GM21737 (cell line): ENCODE data around the gene BCOR.
A peak's percentile ranks its signal among the peaks of the same experiment; 100 is the strongest.

ENCODE experiments used
- ATAC-seq: cut with Tn5 transposase; IDR thresholded peaks from one replicate; pipeline ENCODE4 v1.9.1; 2021; ENCODE audit warnings: mild to moderate bottlenecking, moderate library complexity; ENCODE audit not compliant: unreplicated experiment

The BCOR gene

DNA sequence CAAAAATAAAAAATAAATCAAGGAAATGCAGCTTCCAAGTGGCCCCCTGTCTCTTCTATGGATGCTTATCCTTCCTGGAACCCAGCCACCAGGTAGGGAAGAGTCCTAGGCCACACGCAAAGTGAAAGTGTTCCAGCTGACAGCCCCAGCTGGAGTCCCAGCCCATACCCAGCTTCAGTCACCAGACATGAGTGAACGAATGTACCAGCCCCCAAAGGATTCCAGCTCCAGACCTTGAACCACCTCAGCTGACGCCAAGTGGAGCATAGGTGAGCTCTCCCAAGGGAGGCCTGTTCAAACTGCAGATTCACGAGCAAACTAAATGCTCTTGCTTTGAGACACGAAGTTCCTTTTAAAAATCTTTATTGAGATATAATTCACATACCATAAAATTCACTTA, 62.0 kb downstream of the BCOR start:
- ATAC-seq = no peak

DNA sequence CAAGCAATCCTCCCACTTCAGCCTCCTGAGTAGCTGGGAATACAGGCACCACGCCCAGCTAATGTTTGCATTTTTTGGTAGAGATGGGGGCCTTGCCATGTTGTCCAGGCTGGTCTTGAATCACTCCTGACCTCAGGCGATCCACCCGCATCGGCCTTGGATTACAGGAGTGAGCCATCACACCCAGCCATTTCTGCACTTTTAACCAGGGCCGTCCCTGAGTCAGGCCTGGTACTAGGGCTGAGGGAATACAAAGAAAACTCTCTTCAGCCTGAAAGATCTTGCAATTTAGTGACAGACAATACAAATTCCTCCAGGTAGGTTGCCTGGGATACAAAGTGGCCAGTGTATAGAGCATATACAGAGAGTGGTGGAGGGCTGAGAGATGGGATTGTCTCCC, 65.8 kb downstream of the BCOR start:
- ATAC-seq = no peak

DNA sequence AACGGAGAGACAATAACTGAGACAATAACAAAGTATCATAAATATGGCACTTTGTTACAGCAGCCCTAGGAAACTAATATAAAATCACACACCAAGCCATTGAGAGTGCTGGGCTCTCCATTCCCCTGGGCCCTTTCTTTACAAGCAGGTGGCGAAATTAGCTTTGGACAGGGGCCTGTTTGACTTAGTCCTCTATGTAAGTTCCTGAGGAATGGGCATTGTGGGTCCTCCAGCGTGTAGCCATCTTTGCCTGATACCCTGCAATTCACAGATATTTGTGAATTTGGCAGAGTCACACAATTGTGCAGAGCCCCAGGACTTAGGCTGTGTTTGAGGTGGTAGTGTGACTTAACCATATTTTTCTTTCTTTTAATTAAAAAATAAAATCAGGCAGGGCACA, 67.6 kb downstream of the BCOR start:
- no peak for ATAC-seq

DNA sequence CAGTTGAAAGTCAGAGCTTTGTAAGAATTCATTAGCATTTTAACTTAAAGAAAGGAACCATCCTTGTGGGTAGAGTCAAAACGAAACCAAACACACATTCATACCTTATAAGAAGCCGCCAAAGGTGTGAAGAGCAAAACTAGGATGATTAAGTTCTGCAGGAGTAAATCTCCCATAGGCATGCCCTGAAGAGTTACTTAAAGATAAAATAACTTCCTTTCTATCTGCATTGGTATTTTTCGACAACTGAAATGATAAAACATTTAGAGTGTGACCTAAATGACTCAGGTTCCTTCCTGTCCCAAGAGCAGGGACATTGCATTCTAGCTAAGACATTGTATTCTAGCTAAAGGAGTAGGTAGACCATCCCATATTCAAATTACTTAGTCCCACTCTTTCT, 75.3 kb downstream of the BCOR start:
- ATAC-seq = no peak

DNA sequence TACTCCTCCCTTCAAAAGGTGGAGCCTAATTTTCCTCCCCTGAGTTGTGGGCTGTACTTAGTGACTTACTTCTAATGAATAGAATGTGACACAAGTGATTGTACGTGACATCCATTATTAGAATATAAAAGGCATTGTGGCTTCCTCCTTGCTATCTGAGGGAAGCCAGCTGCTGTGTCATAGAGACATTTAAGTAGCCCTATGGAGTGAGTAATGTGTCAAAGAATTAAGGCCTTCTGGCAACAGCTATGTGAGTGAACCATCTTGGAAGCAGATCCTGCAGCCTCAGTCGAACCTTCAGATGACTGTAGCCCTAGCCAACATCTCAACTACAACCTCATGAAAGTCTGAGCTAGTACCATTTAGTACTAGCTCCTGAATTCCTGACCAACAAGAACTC, 76.1 kb downstream of the BCOR start:
- no peak for ATAC-seq

DNA sequence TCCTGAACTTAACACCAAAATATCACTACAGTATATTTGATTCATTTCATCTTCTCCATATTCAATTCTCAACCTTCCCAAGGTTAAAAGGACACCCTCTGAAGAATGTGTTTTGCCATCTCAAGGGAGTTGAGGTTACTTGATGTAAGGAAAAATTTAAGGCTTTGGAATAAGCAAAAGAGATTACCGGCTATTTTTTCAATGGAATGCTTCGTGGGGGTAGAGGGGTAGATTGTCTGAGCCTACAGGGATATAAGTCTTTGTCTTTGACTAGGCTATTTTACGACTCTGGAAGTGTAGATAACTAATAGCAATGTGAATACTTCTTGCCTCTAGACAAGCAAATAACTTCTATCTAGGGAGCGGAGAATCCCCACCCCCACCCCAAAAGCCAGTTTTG, 78.2 kb downstream of the BCOR start:
- no peak for ATAC-seq

DNA sequence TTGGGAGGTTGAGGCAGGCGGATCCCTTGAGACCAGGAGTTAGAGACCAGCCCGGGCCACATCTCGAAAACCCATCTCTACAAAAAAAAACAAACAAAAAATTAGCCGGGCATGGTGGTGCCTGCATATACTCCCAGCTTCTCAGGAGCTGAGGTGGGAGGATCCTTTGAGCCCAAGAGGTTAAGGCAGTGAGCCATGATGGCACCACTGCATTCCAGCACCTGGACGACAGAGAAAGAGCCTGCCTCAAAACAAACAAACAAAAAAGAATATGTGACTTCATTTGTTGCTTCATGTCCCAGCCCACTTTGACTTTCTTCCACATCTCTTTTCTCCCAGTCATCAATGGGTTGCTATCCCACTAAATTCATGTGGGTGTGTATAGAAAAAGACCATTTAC, 79.7 kb downstream of the BCOR start:
- no peak for ATAC-seq

DNA sequence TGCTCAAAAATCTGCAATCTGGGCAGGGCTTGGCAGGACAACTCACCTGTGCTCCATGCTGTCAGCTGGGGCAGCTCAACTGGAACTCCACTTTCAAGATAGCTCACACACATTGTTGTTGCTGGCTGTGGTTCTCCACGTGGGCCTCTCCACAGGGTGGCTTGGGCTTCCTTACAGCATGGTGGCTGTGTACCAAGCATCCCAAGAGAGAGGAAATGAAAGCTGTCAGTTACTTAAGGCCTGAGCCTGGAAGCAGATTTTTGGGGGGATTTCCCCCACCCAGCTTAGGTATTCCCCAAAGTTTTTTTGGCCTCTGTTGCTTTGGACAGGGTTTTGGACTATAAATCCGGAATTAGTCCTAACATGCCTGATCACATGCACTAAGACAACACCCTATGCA, 81.0 kb downstream of the BCOR start:
- ATAC-seq = no peak

DNA sequence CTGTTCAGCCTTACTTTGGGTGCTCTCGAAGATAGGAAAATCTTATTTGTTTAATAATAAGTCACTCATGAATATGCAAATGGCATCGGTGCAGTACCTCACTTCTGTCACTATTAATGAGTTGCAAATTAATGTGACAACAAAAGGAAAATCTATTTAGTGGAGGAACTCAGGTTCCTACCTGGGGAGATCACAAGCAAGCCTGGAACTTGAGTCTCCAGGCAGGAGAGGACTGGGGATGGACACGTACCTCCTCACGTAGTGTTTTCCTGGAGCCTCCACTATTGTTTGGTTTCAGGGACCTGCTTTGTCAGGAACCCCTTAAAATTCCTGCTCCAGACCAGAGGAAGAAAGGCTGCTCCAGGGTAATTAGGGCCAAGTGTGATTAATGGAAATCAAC, 82.1 kb downstream of the BCOR start:
- no peak for ATAC-seq

DNA sequence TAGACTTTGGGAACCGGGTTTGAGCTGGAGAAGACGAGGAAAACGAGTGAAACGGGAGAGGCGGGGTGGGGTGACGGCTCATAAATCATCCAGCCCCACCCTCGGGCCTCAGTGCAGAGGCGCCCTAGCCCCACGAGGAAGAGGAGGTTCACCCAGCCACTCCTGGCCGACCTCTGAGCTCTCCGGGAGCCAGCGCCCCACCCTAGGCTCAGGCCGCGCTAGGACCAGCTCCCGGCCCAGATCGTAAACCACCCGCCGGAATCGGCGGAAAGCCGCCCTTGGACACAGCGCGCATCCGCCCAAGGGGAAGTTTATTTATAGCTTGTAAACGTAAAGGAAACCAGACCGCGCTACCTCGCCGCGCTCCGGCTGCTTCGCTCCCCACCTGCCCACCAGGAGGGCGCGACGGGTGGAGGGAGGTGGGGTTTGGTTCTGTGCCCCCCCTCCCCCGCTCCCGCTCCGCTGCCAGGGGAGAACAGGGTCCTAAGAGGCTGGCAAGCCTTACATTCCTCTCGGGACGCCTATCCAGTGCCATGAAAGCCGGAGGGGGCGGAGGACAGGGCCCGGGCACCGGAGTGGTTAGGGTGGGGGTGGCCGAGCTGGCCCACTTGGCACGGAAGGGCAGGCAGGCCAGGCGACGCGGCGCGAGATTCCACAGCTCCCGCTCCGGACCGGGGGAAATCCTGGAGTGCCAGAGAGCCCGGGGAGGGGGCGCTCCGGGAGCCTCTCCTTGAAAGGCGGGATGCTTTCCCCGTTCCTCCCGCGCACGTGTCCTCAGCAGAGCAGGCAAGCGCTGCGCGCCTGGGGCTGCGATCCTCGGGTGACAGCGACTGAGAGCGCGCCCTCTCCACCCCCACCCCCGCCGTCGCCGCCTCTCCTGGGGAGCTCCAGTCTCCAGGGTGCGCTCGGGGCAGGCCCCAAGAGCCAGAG, 84.2 kb downstream of the BCOR start:
- ATAC-seq = peak; percentile 53

DNA sequence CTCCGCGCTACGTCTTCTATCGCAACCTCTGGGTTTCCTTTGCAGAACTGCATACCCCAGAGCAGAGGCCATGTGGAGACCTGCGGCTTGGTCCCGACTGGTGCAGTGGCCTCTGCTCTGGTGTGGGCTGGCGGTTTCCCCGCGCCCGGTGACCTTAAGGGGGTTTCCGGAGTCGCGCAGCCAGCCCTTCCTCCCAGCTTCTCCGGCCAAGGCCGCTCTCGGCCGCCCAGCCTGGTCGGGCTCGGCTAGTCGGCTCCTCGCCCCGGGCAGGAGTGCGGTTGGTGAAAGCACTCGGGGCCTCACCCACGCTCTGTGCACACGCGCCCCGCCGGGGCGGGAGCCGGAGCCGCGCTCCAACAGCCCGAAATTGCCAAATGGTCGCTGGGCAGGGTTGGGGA, 84.9 kb downstream of the BCOR start:
- peak; percentile 45 for ATAC-seq

DNA sequence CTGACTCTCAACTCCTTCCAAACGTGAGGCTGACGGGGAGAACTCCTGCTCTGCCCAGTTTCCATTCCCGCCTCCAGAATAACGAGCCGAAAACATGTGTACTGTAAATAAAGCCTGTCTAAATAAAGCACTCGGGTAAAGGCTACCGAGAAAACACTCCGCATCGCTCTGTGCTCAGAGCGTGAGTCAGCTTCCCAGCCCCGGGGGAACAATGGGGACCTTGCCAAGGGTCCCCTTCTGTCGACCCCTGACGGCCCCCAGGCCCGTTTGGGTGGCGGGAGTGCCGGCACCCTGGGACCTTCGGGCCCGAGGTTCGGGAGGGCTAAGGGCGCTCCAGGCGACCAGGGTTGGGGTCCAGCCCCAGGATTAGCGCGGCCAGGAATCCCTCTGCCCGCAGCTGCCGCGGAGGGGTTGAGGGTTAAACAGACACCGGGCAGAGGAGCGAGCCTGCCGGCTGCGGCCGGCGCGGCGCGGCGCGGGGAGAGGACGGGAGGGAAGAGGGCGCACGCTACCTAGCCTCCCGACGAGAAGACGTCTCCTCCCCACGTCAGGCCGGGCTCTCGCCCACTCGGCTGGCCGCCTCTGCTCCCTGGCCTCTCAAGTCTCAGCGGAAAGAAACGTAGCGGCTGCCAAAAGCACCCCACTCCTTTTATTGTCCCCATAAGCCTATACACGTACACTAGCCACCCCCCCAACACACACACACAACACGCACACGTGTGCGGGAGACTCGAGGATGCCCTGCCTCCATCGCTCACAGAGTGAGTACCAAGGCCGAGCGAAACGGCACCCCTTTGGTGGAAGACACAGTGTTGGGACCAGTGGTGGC, 85.5 kb downstream of the BCOR start:
- ATAC-seq = no peak

DNA sequence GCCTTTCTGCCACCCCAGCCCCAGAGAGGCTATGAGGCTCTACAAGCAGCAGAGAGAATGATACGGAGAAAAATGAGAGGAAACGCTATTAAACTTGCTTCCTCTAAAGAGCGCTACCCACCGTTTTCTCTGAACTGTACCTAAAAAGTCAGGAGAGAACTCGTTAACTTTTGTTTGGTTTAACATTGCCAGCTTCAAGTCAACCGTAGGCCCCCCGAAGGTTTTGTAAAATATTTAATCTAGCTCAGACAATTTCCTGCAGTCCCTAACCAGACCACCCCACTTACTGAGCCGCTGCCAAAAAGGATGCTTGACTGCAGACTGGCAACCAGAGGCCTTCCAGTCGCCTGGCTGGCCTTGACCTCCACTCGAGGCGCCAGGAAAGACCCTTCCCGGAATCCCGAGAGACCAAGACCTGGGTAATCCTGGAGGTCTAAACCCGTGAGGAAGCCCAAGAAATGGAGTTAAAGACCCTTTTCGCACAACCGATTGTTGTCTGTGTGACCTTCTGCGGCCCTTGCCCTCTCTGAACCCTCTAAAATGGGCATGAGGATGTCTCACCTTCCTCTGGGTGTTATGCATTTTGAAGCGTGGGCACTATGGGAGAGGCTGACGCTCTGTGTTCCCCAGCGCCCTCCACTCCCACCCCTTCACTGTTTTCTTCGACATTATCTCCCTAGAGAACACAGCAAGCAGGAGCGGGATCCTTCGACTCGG, 86.3 kb downstream of the BCOR start:
- ATAC-seq = no peak

DNA sequence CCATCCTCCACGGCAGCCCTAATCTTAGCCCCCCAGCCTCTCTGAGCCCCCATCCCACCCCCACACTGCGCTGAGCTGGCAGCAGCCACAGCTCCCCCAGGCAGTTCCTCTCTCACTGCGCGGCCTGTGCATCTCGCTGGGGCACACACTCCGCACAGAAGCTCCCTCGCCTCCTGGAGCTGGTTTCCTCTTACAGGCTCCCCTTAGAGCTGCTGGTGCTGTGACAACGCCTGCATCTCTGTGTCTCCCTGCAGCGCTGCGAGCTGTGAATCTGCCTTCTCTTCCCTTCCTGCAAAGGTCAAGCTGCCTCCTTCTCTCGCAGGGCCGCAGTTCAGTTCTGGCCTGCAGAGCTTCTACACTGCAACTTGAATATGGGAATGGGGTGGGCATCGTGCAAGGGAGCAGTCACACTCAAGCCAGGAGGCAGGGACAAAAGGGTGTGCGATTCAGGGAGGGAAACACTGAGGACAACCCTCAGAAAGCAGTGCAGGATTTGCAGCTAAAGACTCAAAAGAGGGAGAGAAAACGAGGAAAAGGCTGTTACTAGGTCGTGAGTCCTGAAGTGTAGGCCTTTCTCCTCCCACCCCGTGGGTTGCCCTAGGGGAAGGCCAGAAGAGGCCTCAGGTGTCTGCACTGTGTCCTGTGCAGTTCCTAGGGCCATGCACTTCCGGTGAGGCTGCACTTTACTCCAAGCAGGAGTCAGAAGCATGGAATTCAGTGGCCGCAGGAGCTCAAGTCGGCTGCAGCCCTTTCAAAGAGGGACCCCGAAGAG, 87.0 kb downstream of the BCOR start:
- no peak for ATAC-seq

DNA sequence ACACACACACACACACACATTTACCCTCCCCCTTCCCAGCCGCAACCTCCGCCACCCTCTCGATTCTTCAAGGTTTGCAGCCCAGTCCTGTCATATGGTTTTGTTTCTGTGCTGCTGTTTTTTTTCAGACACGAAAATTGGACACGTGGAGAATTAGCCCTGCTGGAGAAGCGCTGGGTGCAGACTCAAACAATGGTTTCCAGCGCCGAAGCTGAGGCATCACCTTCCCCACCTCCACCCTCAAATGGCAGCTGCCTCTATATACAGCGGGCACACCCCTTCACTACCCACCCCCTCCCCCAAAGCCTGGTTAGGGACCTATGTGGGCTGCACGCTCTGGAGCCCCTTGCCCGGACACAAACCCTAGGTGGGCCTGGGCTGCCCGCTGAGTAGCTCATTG, 87.9 kb downstream of the BCOR start:
- no peak for ATAC-seq

DNA sequence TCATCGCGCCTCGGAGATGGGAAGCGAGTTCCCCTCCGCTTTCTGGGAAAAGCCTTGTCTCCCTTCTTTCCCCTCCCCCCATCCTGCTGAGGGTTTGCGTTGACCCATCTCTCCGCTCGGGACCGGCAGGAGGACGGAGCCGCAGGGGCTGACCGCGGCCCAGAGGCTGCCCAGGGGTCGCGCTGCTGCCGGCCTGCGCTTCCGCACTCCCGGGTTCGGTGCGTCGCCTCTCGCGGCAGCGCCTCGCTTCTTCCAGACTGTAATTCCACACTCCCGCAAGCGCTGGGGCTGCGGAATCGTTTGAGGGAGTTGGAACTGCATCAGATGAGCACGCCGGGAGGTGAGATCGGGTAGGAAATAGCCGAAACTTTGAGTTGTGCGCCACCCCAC, 88.3 kb downstream of the BCOR start:
- ATAC-seq = no peak

DNA sequence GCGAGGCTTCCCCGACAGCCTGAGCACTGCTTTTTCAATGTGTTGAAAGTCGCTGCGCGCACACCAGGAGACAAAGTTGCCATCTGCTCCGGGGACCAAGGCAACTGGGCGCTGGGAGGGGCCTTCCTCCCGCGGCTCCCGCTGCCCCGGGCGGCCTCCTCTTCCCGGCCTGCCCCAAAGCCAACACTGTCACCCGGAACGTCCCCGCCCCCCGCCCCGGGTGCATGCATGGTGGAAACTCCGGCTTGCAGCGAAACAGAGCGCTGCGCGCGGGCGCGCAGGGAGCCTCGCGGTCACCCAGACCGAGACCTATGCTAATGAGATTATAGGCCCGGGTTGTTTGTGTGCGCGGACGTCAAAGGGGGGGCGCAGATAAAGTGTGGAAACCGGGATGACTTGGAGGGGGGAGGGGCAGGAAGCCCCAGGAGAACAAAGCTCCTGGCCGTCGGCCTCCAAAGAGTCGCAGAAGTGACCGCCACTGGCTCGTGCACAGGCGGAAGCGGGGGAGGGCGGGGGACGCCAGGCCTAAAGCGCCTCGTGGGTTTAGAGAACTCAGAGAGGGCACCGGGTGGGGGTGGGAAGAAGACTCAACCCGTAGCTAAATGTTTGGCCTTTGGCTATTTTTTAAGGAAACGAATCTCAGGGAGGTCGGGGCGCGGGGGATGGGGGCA, 88.8 kb downstream of the BCOR start:
- no peak for ATAC-seq

DNA sequence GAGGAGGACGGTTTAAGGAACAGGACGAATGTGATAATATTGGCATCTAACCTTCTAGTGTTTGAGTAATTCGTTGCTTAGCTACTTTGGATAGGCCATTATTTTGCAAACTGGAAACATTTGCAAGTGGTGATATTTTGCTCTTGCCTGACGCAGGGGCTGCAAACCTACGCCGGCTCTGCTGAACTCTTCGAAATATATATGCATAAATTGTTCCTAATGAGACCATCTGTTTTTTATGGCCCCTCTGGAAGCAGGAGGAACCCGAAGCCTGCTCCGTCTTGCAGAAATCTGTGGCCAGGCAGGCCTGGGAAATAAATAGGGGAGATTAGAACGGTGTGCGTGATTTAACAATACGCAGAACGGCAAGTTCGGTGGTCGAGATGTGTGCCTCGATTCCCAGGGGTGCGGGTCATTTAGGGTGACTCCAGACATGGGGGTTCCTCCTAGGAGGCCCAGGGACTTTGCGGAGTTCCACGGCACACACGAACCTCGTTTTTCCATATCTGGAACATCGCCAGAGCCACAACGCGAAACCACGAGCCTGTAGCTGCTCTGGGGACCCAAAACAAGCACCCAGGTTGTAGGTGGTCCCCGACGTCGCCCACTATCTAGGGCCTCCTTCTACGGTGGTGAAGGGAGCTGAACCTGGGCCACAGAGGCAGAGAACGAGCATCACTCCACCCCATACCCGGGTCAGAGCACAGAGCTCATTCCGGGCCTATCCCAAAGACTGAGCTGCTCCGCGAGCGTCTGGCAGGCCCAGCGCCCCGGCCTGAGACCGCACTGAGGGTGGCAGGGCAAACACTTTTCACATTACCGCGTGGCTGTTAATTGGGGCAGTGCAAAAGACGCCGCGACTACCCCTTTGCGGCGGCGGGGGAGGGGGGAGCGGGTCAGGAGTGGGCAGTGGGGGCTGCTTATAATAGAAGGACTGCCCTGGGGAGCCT, 89.7 kb downstream of the BCOR start:
- ATAC-seq = no peak

DNA sequence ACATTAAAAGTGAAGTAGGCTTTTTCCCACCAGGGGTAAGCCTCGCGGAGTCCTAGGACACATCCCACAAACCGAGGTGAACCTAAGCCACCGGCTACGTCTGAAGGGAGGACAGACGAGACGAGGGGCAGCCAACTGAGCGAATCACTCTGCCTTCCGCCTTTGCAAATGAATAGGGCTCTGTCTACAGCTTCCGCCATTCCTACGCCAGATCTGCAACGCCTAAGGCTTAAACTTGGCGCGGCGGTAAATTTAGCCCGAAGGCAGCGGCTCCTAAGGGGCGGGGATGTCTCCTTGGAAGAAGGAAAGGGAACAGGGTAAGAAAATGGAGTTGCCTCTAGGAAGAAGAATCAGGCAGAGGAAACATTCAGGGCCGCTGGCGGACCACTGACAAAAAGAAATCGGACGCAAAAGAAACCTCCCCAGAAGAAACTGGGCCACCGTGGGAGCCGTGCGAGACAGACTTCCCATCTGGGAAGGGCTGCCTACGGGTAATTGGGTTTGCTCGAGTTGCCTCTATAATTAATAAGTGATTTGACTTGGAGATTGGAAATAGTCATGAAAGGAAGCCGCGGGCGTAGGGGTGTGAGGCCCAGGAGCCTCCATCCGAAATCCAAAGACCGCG, 90.5 kb downstream of the BCOR start:
- no peak for ATAC-seq
